Suprapubic skin (tissue), 4 donors: ENCODE data around the gene CLPSL2.

Experiments
- CTCF ChIP-seq, 2 donors: fragments of 200-600 bp in 1 of 2; fragments of 450-650 bp in 1 of 2; sonication (generic) in 1 of 2; IDR thresholded peaks; one replicate each; pipeline ENCODE4 v1.5.1; 2016 to 2019; ENCODE audit warnings: antibody characterized with exemption in 2 of 2, mild to moderate bottlenecking in 1 of 2, moderate library complexity in 1 of 2
- POLR2A ChIP-seq, 2 donors: fragments of 450-650 bp; IDR thresholded peaks; one replicate each; pipeline ENCODE4 v1.6.1; 2017; ENCODE audit warnings: antibody characterized with exemption in 2 of 2, mild to moderate bottlenecking in 2 of 2, moderate library complexity in 2 of 2
- POLR2AphosphoS5 ChIP-seq, 3 donors: sonication (generic); formaldehyde crosslinking; IDR thresholded peaks; one replicate each; pipeline ENCODE4 v1.6.1; 2017; ENCODE audit warnings: antibody characterized with exemption in 3 of 3

GRCh38 chr6:35810971-35811698 lies 34.7 kb downstream of the CLPSL2 start:
- TF ChIP-seq CTCF (IDR thresholded peaks at IDR 0.05) (no peak), POLR2A (IDR thresholded peaks at IDR 0.05) (no peak), POLR2AphosphoS5 (IDR thresholded peaks at IDR 0.05) (no peak)
